GM12864 (cell line): ENCODE data around the gene LAIR1.

ENCODE experiments used
- DNase-seq: peaks from one replicate; pipeline ENCODE4 v3.0.0-alpha.2; 2011; ENCODE audit warnings: low read depth
- H3K4me3 ChIP-seq: 2 replicates; pipeline ENCODE4 v1.5.1; 2011; ENCODE audit warnings: mild to moderate bottlenecking, low read depth, low read length, control low read depth
- CTCF ChIP-seq: IDR thresholded peaks from 2 replicates; pipeline ENCODE4 v1.5.1; 2011; ENCODE audit warnings: low read depth, mild to moderate bottlenecking, moderate library complexity, low read length, control low read depth, inconsistent platforms; ENCODE audit errors: missing control alignments

LAIR1 gene, protein sequence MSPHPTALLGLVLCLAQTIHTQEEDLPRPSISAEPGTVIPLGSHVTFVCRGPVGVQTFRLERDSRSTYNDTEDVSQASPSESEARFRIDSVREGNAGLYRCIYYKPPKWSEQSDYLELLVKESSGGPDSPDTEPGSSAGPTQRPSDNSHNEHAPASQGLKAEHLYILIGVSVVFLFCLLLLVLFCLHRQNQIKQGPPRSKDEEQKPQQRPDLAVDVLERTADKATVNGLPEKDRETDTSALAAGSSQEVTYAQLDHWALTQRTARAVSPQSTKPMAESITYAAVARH

GRCh38 chr19:54364775-54365257, at the start of gene LAIR1:
Gene LAIR1, minus strand, starts transcription at chr19:54364931. Its CDS starts 127 bp downstream, at chr19:54364804.
- no peak within 1 kb of the TSS for H3K4me3 ChIP-seq
- DNase-seq = no peak
- no peak for TF ChIP-seq CTCF

DNA sequence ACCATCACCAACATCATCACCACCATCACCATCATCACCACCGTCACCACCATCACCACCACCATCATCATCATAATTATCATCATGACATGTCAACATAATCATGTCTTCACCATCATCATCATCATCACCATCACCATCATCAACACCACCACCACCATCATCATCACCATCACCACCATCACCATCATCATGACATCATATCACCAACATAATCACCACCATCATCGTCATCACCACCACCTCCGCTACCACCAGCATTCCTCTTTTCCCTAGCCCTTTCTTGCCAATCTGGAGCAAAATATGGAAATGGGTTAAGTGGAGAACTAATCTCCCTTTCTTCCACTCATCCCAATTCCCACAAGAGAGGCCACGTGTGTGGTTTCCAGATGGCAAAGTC, 49.4 kb upstream of the LAIR1 start:
- TF ChIP-seq CTCF = no peak
- no peak overlapping the region for H3K4me3 ChIP-seq
- no peak for DNase-seq

DNA sequence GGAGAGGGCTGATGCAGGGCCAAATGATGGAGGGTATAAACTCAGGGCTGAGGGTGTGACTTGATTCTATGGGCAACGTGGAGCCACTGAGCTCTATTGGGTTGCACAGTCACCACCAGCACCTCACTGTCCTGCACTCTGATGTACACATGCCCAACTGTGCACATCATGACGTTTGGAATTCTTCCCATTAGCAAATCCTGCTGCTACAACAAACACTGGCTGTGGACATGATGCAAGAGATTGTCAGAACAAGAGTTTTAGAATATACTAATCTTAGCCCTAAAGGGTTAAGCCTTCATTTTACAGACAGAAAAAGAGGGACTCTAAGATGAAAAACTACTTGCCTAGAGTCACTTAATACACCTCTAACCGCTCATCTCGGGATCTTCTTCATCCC, 48.1 kb upstream of the LAIR1 start:
- no peak for TF ChIP-seq CTCF
- no peak overlapping the region for H3K4me3 ChIP-seq
- DNase-seq = no peak

DNA sequence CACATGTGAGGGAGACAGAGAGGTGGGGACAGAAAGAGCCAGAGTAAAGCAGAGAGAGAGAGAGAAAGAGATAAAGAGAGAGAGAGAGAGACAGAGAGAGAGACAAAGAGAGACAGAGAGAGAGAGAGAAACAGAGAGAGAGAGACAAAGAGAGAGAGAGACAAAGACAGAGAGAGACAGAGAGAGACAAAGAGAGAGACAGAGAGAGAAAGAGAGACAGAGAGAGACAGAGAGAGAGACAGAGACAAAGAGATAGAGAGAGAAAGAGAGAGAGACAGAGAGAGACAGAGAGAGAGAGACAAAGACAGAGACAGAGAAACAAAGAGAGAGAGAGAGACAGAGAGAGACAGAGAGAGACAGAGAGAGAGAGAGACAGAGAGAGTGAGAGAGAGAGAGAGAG, 46.3 kb upstream of the LAIR1 start:
- TF ChIP-seq CTCF = no peak
- DNase-seq = no peak

GRCh38 chr19:54408456-54409026, 43.8 kb upstream of the LAIR1 start:
- no peak overlapping the region for H3K4me3 ChIP-seq
- no peak for DNase-seq
- TF ChIP-seq CTCF = no peak

More for the DNA sequence above, 46.3 kb upstream of the LAIR1 start:
- H3K4me3 ChIP-seq = no peak overlapping the region

- TF ChIP-seq CTCF = no peak
- H3K4me3 ChIP-seq = no peak overlapping the region
- DNase-seq = no peak
Measured at GRCh38 chr19:54407780-54408179, 43.0 kb upstream of the LAIR1 start.

DNA sequence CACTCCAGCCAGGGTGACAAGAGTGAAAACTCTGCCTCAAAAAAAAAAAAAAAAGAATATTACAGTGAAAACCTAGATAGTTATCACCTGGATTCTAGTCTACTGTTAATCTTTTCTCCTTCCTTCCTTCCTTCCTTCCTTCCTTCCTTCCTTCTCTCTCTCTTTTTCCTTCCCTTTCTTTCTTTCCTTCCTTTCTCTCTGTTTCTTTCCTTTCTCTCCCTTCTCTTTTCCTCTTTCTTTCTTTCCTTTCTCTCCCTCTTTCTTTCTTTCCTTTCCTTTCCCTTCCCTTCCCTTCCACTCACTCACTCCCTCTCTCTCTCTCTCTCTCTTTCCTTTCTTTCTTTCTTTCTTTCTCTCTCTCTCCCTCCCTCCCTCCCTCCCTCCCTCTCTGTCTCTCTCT, 40.9 kb upstream of the LAIR1 start:
- DNase-seq = no peak
- H3K4me3 ChIP-seq = no peak overlapping the region
- TF ChIP-seq CTCF = no peak
